ENCODE measurements around the gene RANBP3.

GRCh38 chr19:5953680-5954213 is 24.2 kb downstream of the RANBP3 start:
- TF ChIP-seq POLR2A (IDR thresholded peaks at IDR 0.05) (no peak), CTCF (IDR thresholded peaks at IDR 0.05 in 4 of 5, conservative IDR thresholded peaks at IDR 0.05 in 1 of 5) (no peak)

Data from gastrocnemius medialis (tissue), 4 donors.